HL-60 (cell line): ENCODE measurements around the gene MTMR4.
A peak's percentile ranks its signal among the peaks of the same experiment; 100 is the strongest.

Experiments
- DNase-seq, 2 experiments: peaks; one replicate each; pipeline ENCODE4 v3.0.0-alpha.2; 2010 to 2020; ENCODE audit warnings: low read depth in 1 of 2, low spot score in 1 of 2
- H3K27ac ChIP-seq: fragments of 250-450 bp; sonication (Bioruptor Pico); replicated peaks from 2 replicates; pipeline ENCODE4 v1.5.1; 2020; ENCODE audit warnings: mild to moderate bottlenecking, moderate library complexity
- H3K27me3 ChIP-seq: fragments of 250-450 bp; sonication (Bioruptor Pico); 2 replicates; pipeline ENCODE4 v1.5.1; 2021; ENCODE audit warnings: mild to moderate bottlenecking, moderate library complexity; ENCODE audit not compliant: insufficient read depth, poor library complexity, severe bottlenecking
- H3K4me3 ChIP-seq: replicated peaks from 2 replicates; pipeline ENCODE4 v1.5.1; 2011; ENCODE audit warnings: mild to moderate bottlenecking, control low read depth, low read length; ENCODE audit not compliant: insufficient read depth
- GABPA ChIP-seq: IDR thresholded peaks from 2 replicates; pipeline ENCODE4 v1.6.1; 2012; ENCODE audit warnings: low read depth
- POLR2AphosphoS5 ChIP-seq: IDR thresholded peaks from 2 replicates; pipeline ENCODE4 v1.6.1; 2012; ENCODE audit warnings: low read depth
- REST ChIP-seq: IDR thresholded peaks from 2 replicates; pipeline ENCODE4 v1.6.1; 2012; ENCODE audit warnings: low read depth; ENCODE audit not compliant: insufficient replicate concordance
- SPI1 ChIP-seq: IDR thresholded peaks from 2 replicates; pipeline ENCODE4 v1.6.1; 2012; ENCODE audit warnings: low read depth, mild to moderate bottlenecking, borderline replicate concordance
- TF ChIP-seq, protein P1 (sequence below): IDR thresholded peaks from one replicate; pipeline ENCODE4 v1.5.1; 2011; ENCODE audit warnings: low read length, control low read depth, inconsistent platforms; ENCODE audit not compliant: insufficient read depth

Gene MTMR4

DNA sequence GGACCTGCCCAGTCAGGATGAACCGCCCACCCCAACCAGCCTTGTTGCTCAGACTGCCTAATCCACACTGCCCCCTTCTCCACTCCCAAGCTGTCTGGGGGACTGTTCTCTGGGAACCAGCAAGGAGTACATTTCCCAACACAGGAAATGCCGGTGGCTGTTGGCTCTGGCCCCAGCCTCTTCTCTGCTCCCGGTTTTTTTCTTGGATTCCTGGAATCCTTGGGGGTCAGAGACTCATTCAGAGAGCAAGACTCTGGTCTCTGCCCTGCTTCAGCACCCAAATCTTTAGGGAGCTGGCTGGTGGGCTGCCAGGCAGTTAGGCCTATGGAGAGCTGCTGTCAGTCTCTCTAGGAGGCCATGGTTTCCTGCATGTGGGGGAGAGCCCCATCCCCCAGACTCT, 10.8 kb upstream of the MTMR4 start:
- H3K27me3 ChIP-seq = peaks cover under 1% of the 10 kb centered on the region
- no peak for DNase-seq
- no peak overlapping the region for H3K27ac ChIP-seq
- TF ChIP-seq, protein P1, sequence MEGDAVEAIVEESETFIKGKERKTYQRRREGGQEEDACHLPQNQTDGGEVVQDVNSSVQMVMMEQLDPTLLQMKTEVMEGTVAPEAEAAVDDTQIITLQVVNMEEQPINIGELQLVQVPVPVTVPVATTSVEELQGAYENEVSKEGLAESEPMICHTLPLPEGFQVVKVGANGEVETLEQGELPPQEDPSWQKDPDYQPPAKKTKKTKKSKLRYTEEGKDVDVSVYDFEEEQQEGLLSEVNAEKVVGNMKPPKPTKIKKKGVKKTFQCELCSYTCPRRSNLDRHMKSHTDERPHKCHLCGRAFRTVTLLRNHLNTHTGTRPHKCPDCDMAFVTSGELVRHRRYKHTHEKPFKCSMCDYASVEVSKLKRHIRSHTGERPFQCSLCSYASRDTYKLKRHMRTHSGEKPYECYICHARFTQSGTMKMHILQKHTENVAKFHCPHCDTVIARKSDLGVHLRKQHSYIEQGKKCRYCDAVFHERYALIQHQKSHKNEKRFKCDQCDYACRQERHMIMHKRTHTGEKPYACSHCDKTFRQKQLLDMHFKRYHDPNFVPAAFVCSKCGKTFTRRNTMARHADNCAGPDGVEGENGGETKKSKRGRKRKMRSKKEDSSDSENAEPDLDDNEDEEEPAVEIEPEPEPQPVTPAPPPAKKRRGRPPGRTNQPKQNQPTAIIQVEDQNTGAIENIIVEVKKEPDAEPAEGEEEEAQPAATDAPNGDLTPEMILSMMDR = no peak
- no peak overlapping the region for H3K4me3 ChIP-seq

- DNase-seq = no peak
- no peak for TF ChIP-seq POLR2AphosphoS5
- TF ChIP-seq, protein P1 = no peak
- no peak for TF ChIP-seq REST
- no peak for TF ChIP-seq GABPA
- TF ChIP-seq SPI1 = no peak
- Histone ChIP-seq H3K4me3 (no peak overlapping the region), H3K27me3 (no peaks in the 10 kb centered on the region), H3K27ac (no peak overlapping the region)
Observed at GRCh38 chr17:58521680-58522079, 7.2 kb upstream of the MTMR4 start.

- H3K27me3 ChIP-seq = no peaks in the 10 kb centered on the region
- DNase-seq = peak in 1 of 2 experiments; percentile 63
- TF ChIP-seq, protein P1 = peak; percentile 72
- no peak for TF ChIP-seq REST
- no peak overlapping the region for H3K27ac ChIP-seq
- H3K4me3 ChIP-seq = no peak overlapping the region
Observed at GRCh38 chr17:58520843-58521430, 6.5 kb upstream of the MTMR4 start.

DNA sequence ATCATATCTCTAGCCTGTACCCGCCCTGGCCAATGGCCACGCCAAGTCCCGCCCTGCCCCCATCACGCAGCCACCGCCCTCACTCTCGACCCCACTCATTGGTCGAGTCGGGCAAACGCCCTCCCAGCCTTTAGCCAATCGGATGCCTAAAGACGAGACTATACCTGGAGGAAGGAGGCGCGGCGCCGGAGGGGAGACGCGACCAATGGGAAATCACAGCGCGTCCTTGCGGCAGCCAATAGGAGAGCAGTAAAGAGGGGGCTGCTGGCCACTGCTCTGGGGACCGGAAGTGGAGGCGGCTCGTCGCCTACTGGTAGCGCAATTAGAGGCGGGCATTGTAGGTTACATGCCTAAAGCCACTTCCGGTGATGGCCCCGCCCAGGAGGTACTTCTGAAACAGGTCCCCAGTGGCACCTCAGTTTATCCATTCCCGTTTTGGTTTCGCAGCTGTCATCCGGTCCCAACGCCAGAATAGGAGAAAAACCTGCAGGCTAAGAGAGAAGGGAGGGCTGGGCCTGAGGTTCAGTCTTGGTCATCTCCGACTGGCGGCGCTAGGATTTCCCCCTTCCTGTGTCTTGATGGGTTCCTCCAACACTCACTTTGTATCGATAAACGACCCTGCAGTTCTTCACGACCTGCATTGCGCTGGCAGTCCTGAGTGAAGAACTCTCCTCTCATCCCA, 3.6 kb upstream of the MTMR4 start:
- peak overlapping the region; percentile 90 for H3K4me3 ChIP-seq
- TF ChIP-seq POLR2AphosphoS5 (no peak), SPI1 (peak; percentile 48; the same call in 1 of the 2 replicates), REST (peak; percentile 55), GABPA (peak; percentile 95)
- TF ChIP-seq, protein P1 = no peak
- no peaks in the 10 kb centered on the region for H3K27me3 ChIP-seq
- peak; percentile 100 for DNase-seq
- peak overlapping the region; percentile 87 for H3K27ac ChIP-seq
